ENCODE data around the gene PEAK1.

The PEAK1 gene

DNA sequence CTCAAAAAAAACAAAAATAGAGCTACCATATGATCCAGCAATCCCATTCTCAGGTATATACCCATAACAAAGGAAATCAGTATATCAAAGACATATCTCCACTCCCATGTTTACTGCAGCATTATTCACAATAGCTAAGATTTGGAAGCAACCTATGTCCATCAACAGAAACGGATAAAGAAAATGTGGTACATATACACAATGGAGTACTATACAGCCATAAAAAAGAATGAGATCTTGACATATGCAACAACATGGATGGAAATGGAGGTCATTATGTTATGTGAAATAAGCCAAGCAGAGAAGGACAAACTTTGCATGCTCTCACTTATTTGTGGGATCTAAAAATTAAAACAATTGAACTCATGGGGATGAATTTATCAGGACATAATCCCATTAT is 19.6 kb downstream of the PEAK1 start:
- no peak for DNase-seq

DNA sequence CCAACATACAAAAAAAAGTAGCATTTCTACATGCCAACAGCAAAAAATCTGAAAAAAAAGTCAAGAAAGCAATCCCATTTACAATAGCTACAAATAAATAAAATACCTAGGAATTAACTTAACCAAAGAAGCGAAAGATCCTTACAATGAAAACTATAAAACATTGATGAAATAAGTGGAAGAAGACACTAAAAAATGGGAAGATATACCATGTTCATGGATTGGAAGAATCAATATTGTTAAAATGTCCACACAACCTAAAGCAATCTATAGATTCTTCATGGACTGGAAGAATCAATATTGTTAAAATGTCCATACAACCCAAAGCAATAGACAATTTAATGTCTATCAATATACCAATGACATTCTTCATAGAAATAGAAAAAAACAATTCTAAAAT is 21.0 kb downstream of the PEAK1 start:
- no peak for DNase-seq

DNA sequence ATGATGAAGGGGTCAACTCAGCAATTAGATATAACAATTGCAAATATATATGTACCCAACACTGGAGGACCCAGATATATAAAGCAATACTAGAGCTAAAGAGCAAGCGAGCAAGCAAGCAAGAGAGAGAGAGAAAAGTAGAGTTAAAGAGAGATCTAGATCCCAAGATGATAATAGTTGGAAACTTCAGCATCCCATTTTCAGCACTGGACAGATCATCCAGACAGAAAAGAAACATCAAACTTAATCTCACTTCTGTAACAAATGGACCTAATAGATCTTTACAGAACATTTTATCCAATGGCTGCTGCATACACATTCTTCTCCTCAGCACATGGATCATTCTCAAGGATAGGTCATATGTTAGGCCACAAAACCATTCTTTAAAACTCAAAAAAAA is 23.2 kb downstream of the PEAK1 start:
- DNase-seq, result no peak

DNA sequence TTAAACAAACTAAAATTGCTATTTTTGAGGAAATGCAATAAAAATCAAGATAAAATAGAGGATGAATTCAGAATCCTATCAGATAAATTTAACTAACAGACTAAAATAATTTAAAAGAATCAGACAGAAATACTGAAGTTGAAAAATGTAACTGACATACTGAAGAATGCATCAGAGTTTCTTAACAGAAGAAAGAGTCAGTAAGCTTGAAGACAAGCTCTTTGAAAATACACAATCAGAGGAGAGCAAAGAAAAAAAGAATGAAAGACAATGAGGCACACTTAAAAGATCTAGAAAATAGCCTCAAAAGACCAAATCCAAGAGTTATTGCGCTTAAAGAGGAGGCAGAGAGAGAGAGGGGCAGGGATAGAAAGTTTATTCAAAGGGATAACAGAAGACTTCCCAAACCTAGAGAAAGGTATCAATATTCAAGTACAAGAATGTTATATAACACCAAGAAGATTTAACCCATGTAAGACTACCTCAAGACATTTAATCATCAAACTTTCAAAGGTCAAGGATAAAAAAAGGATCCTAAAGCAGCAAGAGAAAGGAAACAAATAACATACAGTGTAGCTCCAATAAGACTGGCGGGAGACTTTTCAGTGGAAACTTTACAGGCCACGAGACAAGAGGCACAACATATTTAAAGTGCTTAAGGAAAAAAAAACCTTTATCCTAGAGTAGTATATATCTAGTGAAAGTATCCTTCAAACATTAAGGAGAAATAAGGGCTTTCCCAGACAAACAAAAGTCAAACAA is 24.7 kb downstream of the PEAK1 start:
- DNase-seq, result no peak

DNA sequence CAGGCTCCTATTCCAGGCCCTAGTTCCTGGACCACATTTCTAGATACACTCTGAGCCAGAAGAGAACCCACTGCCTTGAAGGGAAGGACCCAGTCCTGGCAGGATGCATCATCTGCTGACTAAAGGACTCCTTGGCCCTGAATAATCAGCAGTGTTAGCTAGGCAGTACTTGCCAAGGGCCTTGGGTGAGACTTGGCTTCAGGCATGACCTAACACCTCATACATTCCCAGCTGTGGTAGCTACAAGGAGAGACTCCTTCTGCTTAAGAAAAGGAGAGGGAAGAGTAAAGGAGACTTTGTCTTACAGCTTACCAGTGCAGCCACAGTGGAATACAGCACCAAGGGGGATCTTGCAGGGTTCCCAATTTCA is 26.4 kb downstream of the PEAK1 start:
- DNase-seq, result no peak

DNA sequence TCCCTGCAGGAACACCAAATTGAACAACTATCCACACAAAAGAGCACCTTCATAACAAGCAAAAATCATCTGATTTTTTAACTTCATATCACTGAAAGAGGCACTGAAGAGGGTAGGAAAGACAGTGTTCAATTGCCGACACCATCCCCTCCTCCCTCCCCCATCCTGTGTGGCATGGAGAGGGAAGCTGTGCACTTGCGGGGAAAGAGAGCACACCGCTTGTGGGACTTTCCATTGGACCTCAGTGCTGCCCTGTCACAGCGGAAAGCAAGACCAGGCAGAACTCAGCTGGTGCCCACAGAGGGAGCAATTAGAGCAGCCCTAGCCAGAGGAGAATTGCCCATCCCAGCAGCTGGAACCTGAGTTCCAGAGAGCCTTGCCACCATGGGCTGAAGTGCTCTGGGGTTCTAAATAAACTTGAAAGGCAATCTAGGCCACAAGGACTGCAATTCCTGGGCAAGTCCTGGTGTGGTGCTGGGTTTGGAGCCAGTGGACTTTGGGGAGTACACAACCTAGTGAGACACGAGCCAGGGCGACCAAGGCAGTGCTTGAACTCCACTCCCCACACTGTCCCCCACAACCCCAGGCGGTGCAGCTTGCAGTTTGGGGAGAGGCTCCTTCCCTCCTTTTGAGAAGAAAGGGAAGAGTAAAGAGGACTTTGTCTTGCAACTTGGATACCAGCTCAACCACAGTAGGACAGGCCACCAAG is 27.0 kb downstream of the PEAK1 start:
- no peak for DNase-seq

DNA sequence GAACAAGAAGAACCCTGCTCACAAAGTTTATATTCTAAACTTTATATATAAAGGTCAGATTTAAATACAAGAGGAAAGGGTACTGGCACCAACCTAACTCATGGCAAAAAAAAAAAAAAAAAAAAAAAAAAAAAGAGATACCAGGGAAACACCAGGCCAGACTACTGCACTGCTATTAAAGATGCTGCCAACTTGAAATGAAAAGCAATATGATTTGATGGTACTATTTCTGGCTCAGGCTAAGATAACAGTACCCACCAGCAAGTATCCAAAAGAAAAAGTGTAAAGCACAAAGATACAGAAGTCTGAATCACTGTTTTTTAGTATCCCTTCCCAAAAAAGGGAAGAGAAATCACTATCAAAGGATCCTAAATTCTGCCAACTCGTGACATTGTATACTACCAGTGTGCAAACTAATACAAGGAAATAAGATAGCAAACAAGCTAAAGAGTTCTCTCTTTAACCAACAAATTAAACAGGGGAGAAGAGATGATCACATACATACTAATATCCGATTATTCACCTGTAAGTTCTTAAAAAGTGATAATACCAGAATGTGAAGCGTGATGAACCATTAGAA is 28.4 kb downstream of the PEAK1 start:
- DNase-seq, result no peak

DNA sequence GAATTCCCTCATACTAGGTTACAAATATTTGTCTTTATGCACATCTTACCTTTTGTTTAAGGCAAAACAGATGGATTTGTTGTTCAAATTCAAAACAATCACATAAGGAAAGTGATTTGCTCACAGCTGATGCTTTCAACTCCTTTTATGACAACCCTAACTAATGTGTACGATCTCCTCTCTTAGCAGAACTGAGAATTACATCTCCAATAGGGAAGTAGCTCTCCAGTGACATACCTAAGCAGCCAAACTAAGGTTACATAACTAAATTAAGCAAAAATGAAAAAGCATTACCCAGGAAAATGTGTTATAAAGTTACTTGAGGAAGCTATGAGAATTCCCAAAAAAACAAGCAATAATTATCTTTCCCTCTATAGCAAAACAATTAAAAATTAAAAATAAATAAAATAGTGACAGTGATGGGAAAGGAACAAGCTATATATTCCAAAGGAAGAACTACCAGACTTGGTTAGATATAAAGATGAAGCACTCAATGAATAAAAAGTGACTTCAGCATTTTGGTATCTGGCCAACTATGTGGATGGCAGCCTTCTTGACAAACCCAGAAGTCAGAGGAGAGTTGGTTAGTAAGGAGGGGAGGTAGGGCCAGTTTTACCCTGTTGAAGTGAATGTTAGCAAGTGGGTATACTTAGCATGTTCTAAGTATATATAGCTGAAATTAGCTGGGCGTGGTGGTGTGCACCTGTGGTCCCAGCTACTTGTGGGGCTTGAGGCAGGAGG is 32.4 kb downstream of the PEAK1 start:
- DNase-seq, result no peak

DNA sequence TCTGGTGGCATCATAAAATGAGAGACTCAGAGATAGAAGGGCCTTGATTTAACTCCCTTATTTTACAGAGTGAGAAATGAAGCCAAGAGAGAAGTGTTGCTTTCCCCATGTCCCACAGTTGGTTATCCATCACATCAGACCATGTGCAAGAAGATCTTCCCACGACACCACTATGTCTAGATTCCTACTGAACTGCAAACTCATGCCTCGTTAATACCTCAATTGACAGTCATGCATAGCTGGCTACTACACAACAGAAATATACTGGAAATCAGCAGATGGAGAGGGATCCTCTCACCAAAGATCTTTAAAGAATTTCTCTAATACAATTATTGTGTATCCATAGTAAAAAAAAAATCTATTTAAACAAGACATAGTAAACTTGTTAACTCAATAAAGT is 33.3 kb downstream of the PEAK1 start:
- no peak for DNase-seq

DNA sequence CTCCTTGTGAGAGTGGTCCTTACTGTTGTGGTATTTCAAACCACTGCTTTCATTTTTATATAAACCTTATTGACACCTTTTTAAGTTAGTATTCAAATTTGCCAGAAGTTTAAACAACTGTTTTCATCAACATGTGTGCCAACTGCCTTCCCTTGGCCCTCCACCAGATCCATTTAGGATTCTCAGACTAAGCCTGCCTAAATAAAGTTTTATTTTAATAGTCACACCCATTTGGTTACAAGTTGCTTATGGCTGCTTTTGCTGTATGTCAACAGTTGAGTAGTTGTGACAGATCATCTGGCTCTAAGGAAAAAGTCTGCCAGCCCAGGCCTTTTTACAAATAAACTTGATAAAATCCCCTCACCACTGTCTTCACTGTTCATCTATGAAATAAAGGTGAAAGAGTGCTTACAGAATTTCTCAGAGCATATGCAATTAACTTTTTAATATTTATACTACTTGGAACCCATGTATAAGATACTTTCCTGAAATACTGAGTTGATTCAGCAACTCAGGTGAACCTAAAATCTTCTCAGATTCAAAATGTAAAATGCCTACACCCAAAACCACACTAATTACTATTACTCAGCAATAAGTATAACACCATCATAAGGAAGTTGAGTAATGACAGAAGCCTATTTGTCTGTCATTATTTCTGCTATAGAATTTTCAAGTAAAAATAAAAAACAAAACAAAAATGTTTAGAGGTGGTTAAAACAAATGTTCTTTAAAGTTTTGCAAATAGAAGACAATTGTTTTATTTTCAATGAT is 35.1 kb downstream of the PEAK1 start:
- no peak for DNase-seq

DNA sequence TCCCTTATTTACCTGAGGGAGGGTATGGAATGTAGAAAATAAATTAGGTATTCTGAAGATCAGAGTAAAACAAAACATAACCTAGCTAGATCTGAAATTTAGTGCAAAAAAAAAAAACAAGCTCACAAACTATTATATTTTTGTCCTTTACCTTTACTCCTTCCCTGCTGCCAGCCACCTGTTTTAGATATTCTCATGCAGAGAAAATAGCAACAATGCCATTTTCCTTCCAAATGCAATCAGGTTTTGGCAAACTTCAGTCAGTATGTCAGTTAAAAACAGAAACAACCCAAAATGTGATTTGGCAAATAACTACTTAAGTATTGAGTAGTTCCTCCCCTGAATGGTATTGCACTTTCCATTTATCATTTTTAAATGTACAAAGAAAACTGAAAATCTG is 35.8 kb downstream of the PEAK1 start:
- no peak for DNase-seq

DNA sequence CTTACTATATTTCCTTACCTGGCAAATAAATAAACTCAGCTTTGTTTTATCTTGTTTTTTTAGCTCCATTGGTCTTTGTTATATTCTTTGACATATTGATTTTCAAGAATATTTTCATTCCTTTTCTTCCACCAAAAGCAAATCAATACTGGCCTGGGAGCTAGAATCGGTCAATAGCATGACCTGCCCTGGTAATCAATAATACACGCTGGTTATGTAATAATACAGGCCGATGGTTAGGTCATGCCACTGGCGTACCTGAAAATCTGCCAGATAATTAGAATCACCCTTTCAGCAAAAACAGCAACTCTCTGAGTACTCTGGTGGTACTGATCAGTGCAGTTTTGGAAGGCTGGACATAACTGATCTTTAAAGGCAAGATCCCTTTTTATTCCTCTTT is 39.9 kb downstream of the PEAK1 start:
- no peak for DNase-seq

DNA sequence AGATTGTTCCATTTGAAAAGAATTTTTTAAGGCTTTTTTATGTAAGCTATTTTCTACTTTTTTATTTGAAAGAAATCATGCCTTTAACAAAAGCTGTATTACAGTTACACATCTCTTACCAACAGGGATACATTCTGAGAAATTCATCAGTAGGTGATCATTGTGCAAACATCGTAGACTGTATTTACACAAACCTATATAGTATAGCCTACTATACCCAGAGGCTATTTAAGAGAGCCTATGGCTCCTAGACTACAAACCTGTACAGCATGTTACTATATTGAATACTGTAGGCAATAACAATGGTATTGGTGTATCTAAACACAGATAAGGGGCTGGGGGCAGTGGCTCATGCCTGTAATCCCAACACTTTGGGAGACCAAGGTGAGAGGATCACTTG is 43.1 kb downstream of the PEAK1 start:
- DNase-seq, result no peak

DNA sequence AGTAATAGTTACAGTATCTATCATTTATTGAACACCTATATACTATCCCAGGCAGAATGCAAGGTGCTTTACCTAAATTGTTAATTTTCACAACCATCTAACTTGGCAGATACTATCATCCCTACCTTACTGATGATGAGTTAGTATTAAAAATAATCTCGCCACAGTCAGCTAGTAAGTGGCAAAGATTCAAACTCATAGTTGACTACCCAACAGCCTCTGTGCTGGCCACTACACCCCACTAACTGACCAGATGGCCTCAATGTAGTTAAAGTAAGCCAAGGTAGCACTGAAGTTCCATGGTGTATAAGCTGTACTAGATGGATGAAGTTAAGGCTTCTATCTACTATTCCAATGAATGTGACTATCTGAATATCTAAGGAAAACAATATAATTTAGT is 44.8 kb downstream of the PEAK1 start:
- DNase-seq, result no peak

DNA sequence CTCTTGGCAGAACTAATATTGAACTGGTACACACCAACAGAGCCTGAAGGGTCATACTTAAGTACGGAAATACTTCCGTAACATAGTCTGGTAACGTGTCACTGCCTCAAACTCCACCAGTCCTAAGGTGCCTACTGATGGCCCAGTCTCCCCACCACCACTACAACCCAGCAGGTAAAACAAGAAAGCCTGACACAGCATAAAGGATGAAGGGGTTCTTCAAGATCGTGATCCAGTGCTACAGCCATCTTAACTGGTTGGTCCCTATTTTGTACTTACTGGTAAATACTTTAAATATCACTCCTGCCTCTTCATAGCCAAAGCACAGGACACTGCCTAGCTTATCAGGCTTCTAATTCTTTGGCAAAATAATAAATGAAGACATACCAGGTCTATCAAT is 46.5 kb downstream of the PEAK1 start:
- no peak for DNase-seq

DNA sequence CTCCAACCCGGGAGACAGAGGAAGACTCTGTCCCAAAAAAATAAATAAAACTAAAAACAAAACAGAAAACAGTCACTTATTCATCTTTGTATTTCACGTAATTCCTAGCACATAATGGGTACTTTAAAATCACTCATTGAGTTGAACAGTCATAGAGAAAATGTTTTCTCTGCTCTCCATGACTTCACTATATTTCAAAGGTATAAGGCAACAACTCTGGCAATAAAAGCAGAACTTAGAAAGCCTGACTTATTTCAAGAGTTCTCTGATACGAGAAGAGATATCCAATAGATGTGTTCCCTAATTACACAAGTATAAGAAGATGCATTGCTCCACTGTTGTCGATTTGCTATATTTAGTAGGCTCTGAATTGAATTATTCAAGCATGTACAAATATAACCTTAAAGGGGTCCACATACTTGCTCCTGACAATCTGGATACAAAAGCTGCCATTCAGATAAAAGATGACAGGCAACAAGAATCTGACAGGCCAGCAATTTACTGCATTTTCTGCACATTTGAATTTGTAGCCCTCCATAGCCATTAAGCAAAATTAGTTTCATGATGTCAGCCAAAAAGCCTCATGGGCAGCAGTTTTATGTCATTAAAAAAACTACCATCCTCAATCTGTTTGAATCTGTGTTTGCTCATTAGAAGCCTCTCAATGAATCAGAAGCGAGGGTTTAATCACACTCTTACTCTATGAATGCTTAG is 47.9 kb downstream of the PEAK1 start:
- no peak for DNase-seq

DNA sequence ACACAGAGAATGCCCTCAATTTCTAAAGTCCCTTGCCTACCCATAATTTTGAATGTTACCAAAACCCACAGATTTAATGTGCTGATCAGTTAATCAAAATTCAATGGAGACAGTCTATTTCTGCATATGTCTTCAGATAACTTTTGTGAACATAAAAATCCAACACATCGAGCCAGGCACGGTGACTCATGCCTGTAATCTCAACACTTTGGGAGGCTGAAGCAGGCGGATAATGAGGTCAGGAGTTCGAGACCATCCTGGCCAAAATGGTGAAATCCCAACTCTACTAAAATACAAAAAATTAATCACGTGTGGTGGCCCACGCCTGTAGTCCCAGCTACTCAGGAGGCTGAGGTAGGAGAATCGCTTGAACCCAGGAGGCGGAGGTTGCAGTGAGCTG is 49.3 kb downstream of the PEAK1 start:
- no peak for DNase-seq

DNA sequence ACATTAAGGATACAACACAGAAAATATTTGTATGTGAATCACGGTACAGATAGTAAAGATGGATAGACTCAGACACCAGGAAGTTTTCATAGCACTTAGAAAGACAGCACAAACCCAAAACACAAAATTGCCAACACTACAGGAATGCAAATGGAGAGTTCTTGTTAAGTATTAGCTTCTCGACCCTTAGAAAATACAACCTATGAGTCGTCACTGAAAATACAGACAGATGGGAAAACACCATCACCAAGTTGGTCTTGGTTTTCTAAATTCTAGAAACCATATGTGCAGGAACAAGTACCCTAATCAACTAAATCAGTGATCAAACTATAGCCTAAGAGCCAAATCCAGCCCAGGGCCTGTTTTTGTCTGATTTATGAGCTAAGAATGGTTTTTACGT is 50.7 kb downstream of the PEAK1 start:
- no peak for DNase-seq

DNA sequence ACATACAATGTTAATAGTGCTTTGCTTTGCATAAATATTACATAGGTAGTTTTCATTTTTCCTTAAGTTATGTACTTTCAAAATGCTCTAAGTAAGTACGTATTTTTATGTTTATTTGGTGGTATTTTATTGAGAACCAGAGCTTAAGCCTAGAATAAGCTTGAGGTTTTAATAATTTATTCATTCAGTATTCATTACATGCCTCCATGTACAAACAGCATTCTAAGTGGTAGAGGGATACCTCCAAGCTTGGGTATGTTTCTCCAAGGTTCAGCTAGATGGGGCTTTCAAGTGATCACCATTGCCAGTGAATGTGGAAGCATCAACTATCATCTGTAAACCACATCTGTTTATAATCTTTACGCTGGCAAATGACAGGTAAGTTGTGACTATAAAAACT is 52.3 kb downstream of the PEAK1 start:
- DNase-seq, result no peak

DNA sequence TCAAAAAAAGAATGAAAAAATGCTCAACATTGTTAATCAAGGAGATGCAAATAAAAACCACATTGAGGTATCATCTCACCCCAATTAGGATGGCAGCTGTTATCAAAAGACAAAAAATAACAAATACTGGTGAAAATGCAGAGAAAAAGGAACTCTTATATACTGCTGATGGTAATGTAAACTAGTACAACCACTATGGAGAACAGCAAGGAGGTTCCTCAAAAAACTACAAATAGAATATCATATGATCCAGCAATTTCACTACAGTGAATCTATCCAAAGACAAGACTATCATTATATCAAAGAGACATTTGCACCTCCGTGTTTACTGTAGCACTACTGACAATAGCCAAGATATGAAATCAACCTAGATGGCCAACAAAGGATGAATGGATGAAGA is 58.4 kb downstream of the PEAK1 start:
- DNase-seq, result no peak

DNA sequence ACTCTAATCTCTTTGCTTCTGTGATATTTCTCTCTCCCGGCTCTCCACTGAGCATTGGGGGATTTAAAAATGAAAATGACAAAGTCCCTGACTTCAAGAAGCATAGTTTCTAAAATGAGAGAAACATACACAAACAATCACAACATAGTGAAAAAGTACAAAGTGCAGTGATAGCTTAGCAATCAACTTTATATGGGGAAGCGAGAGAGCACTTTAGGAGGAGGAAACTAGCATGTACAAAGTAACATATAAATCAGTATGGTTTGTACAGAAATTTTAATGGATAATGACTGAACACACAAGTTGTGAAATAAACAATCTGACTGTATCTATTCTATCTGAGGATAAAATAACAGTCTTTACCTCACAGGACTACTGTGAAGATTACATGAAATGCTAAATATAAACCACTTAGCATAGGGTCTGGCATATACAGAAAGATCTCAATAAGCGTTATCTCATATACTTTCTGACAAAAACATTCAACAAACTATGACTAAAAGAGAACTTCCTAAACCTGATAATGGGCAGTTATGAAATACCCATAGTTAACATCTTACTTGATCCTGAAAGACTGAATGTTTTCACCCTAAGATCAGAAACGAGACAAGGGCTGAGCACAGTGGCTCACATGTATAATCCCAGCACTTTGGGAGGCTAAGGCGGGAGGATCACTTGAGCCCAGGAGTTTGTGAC is 61.2 kb downstream of the PEAK1 start:
- DNase-seq, result no peak

DNA sequence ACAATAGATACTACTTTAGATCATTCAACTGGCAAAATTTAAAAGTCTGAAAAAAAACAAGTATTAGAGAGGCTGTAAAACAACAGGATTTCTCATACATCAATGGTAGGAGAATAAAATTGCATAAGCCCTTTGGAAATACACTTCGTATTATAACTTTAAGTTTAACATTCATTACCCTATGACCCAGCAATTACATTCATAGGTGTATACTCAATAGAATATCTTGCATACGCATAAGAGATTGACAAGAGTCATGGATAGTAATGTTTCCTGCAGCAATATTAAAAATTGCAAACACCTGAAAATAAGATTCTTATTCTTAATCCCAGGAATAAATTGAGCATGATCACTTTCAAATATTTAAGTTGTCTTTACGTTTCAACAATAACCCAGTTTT is 63.6 kb downstream of the PEAK1 start:
- no peak for DNase-seq

Data from CD4-positive, alpha-beta T cell treated with Interleukin-1 beta for 1 hour (primary cell).